PC-3 (cell line): ENCODE data around the gene TMEM221.

ENCODE experiments used
- EZH2 ChIP-seq: fragments of 300-600 bp; sonication (generic); IDR thresholded peaks from one replicate; pipeline ENCODE4 v1.6.1; 2017; ENCODE audit warnings: antibody characterized with exemption, mild to moderate bottlenecking, low read length; ENCODE audit not compliant: unreplicated experiment
- TF ChIP-seq, protein P1 (sequence below): fragments of 300-600 bp; sonication (generic); conservative IDR thresholded peaks from 2 replicates; pipeline ENCODE4 v1.5.1; 2017; ENCODE audit warnings: antibody characterized with exemption, low read depth, mild to moderate bottlenecking, low read length

DNA sequence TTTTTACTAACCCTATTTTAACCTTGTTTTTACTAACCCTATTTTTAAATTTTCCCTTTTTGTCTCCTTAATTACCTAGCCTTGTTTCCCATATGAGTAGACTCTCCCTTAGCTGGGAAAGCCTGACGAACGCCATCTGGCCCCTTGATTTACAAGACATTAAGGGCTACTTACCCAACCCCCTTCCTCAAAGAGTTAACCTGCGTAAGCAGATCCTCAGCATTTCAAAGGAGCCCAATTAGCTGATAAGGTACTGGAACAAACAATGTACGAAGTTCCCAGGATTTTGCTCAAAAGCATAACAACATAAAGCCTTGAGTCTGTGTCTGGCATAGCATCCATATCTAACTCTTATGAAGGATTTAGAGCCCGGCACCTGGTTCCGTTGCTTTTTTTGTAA, 33.3 kb downstream of the TMEM221 start:
- TF ChIP-seq, protein P1, sequence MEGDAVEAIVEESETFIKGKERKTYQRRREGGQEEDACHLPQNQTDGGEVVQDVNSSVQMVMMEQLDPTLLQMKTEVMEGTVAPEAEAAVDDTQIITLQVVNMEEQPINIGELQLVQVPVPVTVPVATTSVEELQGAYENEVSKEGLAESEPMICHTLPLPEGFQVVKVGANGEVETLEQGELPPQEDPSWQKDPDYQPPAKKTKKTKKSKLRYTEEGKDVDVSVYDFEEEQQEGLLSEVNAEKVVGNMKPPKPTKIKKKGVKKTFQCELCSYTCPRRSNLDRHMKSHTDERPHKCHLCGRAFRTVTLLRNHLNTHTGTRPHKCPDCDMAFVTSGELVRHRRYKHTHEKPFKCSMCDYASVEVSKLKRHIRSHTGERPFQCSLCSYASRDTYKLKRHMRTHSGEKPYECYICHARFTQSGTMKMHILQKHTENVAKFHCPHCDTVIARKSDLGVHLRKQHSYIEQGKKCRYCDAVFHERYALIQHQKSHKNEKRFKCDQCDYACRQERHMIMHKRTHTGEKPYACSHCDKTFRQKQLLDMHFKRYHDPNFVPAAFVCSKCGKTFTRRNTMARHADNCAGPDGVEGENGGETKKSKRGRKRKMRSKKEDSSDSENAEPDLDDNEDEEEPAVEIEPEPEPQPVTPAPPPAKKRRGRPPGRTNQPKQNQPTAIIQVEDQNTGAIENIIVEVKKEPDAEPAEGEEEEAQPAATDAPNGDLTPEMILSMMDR = no peak
- TF ChIP-seq EZH2 = no peak
